ENCODE data around the gene CCDC90B.

- no peak for TF ChIP-seq ZNF274 (IDR thresholded peaks at IDR 0.05; ENCODE audit: borderline replicate concordance, extremely low read depth, low read length)
- TF ChIP-seq TBP (IDR thresholded peaks at IDR 0.05; ENCODE audit: low read depth, low read length) = no peak
- no peak for TF ChIP-seq TAF1 (IDR thresholded peaks at IDR 0.05; ENCODE audit: low read depth, low read length)
- no peak for TF ChIP-seq RXRA (IDR thresholded peaks at IDR 0.05; ENCODE audit: insufficient read depth, low read depth, low read length)
- TF ChIP-seq CTCF (IDR thresholded peaks at IDR 0.05; ENCODE audit: control extremely low read depth in 1 of 3, insufficient read depth in 1 of 3, low read depth in 1 of 3, low read length in 3 of 3) = no peak
- TF ChIP-seq SIRT6 (IDR thresholded peaks at IDR 0.05; ENCODE audit: low read length) = no peak
- no peak for TF ChIP-seq ATF2 (IDR thresholded peaks at IDR 0.05; ENCODE audit: low read length)
- no peak for TF ChIP-seq EP300 (IDR thresholded peaks at IDR 0.05; ENCODE audit: borderline replicate concordance in 1 of 2, low read depth in 2 of 2, low read length in 2 of 2)
- no peak for TF ChIP-seq TCF12 (IDR thresholded peaks at IDR 0.05; ENCODE audit: low read depth, low read length)
- no peak for TF ChIP-seq TEAD4 (IDR thresholded peaks at IDR 0.05; ENCODE audit: low read depth, low read length)
- TF ChIP-seq GTF2F1 (IDR thresholded peaks at IDR 0.05; ENCODE audit: borderline replicate concordance, low read depth, low read length) = no peak
- no peak for TF ChIP-seq PHF8 (conservative IDR thresholded peaks at IDR 0.05; ENCODE audit: low read depth, low read length)
- no peak for TF ChIP-seq CHD1 (IDR thresholded peaks at IDR 0.05; ENCODE audit: low read depth, low read length)
- no peak for TF ChIP-seq POLR2AphosphoS5 (IDR thresholded peaks at IDR 0.05; ENCODE audit: low read depth, low read length)
These were observed 50.3 kb downstream of the CCDC90B start for GRCh38 chr11:83235825-83236224.

Measured in H1 (cell line).